ENCODE data around the gene RTN4R.
A peak's percentile ranks its signal among the peaks of the same experiment; 100 is the strongest.

The RTN4R gene

DNA sequence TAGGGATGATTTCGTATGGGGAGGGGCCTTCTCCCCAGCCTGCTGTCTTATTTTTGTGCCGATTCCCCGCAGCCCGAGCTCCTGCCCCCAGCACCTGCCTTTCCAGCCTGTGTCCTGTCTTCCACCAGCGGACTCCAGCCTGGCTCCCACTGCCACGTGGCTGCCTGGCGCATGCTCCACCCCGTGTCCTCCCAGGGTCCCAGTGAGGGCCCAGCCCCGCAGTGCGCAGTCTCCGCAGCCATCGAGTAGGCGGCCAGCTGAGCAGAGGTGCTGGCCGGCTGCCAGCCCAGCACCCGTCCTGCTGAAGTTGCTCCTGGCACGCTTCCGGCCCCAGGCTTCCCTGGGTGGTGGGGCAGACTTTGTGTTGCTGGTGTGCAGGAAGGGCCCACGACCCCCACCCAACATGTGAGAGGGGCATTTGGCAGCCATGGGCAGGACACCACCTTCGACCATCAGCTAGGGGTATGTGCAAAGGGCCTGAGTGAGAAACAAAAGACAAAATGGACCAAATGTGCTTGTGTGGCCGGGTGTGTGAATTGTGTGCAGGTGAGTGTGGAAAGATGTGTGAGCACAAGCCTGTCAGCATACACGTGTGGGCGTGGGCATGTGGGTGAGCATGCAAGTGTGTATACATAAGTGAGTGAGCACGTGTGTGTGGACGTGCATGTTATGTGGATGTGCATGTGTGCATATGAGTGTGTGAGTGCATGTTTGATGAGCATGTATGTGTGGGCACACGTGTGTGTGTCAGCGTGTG is 55.9 kb downstream of the RTN4R start:
- H3K27ac ChIP-seq (ENCODE audit: low read depth, low read length): no peak overlapping the region
- no peaks in the 10 kb centered on the region for H3K4me1 ChIP-seq (ENCODE audit: control insufficient read depth, insufficient read depth, low read length)
- H3K4me3 ChIP-seq (ENCODE audit: low read depth, low read length): no peak overlapping the region
- H3K9me3 ChIP-seq (ENCODE audit: control insufficient read depth, insufficient read depth, low read length): no peaks in the 10 kb centered on the region
- H3K36me3 ChIP-seq (ENCODE audit: control insufficient read depth, insufficient read depth, low read length): no peaks in the 10 kb centered on the region
- no peak overlapping the region for H3K9ac ChIP-seq (ENCODE audit: low read depth, low read length)
- no peaks in the 10 kb centered on the region for H3K27me3 ChIP-seq (ENCODE audit: control insufficient read depth, insufficient read depth, low read length)

DNA sequence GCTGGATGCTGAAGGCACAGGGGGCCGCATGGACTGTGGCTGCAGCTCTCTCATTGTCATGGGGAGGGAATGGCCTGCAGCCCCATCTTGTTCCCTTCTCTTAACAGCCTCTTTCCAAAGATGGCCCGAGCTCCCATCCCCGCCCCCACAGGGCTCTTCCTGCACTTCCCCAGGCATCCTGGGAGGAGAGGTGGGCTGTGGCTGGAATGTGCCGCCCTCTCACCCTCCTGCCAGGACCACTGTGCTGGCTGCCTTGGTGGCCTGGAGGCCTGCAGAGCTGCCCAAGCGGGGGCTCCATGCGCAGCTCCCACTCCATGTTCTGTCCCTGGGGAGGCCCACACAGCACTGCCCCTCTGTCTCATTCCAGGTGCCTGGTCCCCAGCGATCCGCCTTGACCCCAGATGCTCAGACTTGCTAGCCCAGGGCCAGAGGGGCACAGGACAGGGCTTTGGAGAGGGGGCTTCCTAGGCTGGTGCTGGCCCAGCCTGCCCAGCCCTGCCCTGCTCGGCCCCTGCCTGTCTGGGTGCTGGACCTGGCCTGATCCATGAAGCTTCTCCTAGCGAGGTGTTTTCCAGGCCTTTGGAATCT is 56.6 kb downstream of the RTN4R start:
- Histone ChIP-seq H3K27ac (ENCODE audit: low read depth, low read length) (no peak overlapping the region), H3K36me3 (ENCODE audit: control insufficient read depth, insufficient read depth, low read length) (no peaks in the 10 kb centered on the region), H3K27me3 (ENCODE audit: control insufficient read depth, insufficient read depth, low read length) (no peaks in the 10 kb centered on the region), H3K9ac (ENCODE audit: low read depth, low read length) (no peak overlapping the region), H3K9me3 (ENCODE audit: control insufficient read depth, insufficient read depth, low read length) (no peaks in the 10 kb centered on the region), H3K4me1 (ENCODE audit: control insufficient read depth, insufficient read depth, low read length) (0 out of 2 replicates have a peak, but pooled peaks cover 2% of the 10 kb centered on the region), H3K4me3 (ENCODE audit: low read depth, low read length) (no peak overlapping the region)

DNA sequence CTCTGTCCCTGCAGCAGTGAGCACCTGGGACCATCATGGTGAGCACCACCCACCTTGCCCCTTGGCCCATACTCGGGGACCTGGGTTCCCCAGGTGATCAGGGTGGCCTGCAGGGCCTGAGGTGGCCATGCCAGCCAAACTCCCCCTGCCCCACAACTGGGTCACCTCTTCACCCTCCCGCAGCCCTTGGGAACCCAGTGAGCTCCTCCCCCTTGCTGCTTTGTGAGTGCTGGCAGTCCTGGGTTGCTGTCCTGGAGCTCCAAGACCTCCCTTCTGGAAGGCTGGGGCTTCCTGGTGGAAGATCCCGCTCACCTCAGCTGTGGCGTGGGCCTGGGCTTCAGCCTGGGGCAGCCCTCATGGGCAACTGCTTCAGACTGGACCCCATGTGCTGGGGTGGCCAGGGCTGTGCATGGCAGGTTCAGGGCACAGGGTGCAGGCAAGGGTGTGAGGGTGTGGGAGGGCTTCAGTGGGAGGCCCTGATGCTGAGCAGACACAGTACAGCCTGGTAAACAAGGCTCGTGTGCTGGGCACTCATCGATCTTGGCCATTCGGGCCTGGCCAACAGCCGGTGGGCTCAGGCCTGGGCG is 57.6 kb downstream of the RTN4R start:
- Histone ChIP-seq H3K4me3 (ENCODE audit: low read depth, low read length) (no peak overlapping the region), H3K4me1 (ENCODE audit: control insufficient read depth, insufficient read depth, low read length) (peaks cover 11% of the 10 kb centered on the region), H3K36me3 (ENCODE audit: control insufficient read depth, insufficient read depth, low read length) (no peaks in the 10 kb centered on the region), H3K9me3 (ENCODE audit: control insufficient read depth, insufficient read depth, low read length) (no peaks in the 10 kb centered on the region), H3K27ac (ENCODE audit: low read depth, low read length) (no peak overlapping the region), H3K9ac (ENCODE audit: low read depth, low read length) (no peak overlapping the region), H3K27me3 (ENCODE audit: control insufficient read depth, insufficient read depth, low read length) (no peaks in the 10 kb centered on the region)

DNA sequence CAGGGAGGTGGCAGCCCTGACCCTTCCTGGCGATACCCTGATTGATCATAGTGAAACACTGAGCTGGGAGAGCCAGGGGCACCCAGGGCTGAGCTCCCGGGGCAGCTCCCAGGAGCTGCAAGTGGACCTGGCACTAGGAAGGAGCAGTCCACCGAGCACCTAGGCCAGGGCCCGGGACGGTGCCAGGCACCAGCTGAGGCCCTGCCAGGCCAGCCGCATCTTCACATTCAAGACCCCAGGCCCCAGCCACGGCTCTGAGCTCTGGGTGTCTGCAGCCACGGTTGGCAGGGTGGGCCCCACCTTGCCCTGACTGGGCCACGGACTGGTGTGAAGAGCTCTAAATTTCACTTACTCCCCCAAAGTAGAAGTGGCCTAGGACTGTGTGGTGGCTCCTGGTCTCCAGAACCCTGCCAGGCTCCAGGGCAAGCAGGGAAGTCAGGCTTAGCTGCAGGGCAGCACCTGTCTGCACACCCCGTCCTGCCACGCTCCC is 58.3 kb downstream of the RTN4R start:
- peaks cover 17% of the 10 kb centered on the region for H3K4me1 ChIP-seq (ENCODE audit: control insufficient read depth, insufficient read depth, low read length)
- H3K36me3 ChIP-seq (ENCODE audit: control insufficient read depth, insufficient read depth, low read length): no peaks in the 10 kb centered on the region

DNA sequence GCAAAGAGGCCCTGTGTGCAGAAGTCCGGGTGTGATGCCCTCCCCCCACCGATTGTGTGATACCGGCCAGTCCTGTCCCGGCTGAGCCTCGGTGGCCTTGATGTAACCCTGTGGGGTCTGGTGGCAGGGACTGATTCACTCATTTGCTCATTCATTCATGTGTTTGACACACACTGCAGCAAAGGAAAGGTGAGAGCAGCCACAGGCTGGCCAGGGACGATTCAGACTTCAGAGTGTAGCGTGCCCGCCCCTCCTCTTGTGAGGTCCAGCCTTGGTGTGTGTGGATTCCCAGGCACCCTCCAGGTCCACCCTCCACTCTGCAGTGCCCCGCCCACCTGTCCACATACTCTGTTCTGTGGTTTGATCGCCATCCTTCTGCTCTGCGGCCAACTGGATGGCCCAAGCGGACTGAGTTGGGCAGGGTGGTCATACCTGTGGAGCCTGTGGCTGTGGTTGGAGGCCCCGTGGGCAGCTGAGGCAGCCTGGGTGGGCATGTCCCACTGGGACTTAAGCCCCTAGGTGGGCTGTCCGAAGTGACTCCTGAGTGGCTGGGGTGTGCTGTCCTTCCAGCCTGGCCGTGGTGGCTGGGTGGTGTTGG is 59.3 kb downstream of the RTN4R start:
- Histone ChIP-seq H3K4me1 (ENCODE audit: control insufficient read depth, insufficient read depth, low read length) (peaks cover 23% of the 10 kb centered on the region), H3K27ac (ENCODE audit: low read depth, low read length) (no peak overlapping the region), H3K36me3 (ENCODE audit: control insufficient read depth, insufficient read depth, low read length) (no peaks in the 10 kb centered on the region), H3K4me3 (ENCODE audit: low read depth, low read length) (no peak overlapping the region), H3K9me3 (ENCODE audit: control insufficient read depth, insufficient read depth, low read length) (no peaks in the 10 kb centered on the region), H3K27me3 (ENCODE audit: control insufficient read depth, insufficient read depth, low read length) (no peaks in the 10 kb centered on the region), H3K9ac (ENCODE audit: low read depth, low read length) (no peak overlapping the region)

More for the DNA sequence above, 58.3 kb downstream of the RTN4R start:
- H3K9ac ChIP-seq (ENCODE audit: low read depth, low read length): no peak overlapping the region
- no peak overlapping the region for H3K27ac ChIP-seq (ENCODE audit: low read depth, low read length)
- no peaks in the 10 kb centered on the region for H3K9me3 ChIP-seq (ENCODE audit: control insufficient read depth, insufficient read depth, low read length)
- no peaks in the 10 kb centered on the region for H3K27me3 ChIP-seq (ENCODE audit: control insufficient read depth, insufficient read depth, low read length)
- H3K4me3 ChIP-seq (ENCODE audit: low read depth, low read length): no peak overlapping the region

DNA sequence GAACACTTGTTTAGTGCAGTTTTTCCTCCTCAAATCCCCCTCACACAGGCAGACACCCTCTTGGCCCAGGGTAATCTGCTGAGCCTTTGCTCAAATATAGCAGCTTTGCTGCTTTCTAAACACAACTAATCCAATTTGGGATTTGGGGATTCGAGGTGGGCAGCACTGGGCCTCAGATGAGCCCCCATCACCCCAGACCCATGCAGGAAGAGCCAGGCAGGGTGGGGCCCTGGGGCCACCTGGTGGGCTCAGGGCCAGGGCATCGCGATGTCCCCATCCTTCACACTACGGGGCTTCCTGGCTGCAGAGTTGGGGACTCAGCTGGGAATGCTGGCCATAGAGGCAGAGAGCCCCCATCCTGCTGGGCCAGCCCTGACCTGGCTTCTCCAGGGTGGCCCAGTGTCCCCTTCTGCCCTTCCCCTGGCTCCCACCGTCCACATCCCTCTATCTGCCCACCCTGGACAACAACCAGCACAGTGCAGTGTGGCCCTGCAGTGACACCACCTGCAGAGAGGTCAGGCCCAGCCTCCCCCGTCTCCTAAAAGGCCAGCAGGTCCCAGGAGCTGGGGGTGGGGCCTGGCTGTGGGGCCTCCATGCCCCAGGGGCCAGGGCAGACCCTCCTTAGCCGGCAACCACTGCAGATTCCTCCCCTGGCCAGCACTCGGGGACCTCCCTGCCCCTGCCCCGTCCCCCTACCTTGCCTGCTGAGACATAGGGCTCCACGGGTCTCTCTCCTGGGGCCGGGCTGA is 60.7 kb downstream of the RTN4R start:
- H3K4me1 ChIP-seq (ENCODE audit: control insufficient read depth, insufficient read depth, low read length): peaks cover 31% of the 10 kb centered on the region
- no peaks in the 10 kb centered on the region for H3K36me3 ChIP-seq (ENCODE audit: control insufficient read depth, insufficient read depth, low read length)
- H3K9ac ChIP-seq (ENCODE audit: low read depth, low read length): no peak overlapping the region
- no peaks in the 10 kb centered on the region for H3K27me3 ChIP-seq (ENCODE audit: control insufficient read depth, insufficient read depth, low read length)
- H3K27ac ChIP-seq (ENCODE audit: low read depth, low read length): no peak overlapping the region
- no peak overlapping the region for H3K4me3 ChIP-seq (ENCODE audit: low read depth, low read length)
- no peaks in the 10 kb centered on the region for H3K9me3 ChIP-seq (ENCODE audit: control insufficient read depth, insufficient read depth, low read length)

DNA sequence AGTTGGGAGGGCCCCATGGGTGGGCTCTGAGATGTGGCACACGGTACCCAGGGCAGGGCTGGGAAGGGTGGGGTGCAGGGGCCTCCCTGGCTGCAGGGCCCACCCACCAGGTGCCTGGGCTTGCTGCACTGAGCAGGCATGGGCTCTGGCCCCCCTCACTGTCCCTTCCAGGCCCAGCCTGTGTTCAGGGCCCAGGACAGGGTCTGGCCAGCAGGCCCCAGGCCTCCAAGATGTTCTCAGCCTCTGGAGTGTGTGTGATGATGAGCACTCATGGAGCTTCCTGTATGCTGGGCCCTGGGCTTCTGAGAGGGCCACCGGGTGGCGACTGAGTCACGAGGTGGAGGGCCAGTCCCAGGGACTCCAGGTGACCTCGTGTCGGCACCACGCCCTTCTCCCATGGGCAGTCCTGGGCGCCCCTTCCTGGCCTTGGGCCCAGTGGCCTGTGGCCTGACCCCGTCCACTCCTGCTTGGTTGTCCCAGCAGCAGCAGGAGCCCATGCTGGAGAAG is 61.4 kb downstream of the RTN4R start:
- Histone ChIP-seq H3K27me3 (ENCODE audit: control insufficient read depth, insufficient read depth, low read length) (no peaks in the 10 kb centered on the region), H3K9ac (ENCODE audit: low read depth, low read length) (no peak overlapping the region), H3K4me3 (ENCODE audit: low read depth, low read length) (no peak overlapping the region; the same call in 1 of the 2 replicates), H3K36me3 (ENCODE audit: control insufficient read depth, insufficient read depth, low read length) (no peaks in the 10 kb centered on the region), H3K4me1 (ENCODE audit: control insufficient read depth, insufficient read depth, low read length) (peaks cover 31% of the 10 kb centered on the region), H3K27ac (ENCODE audit: low read depth, low read length) (no peak overlapping the region), H3K9me3 (ENCODE audit: control insufficient read depth, insufficient read depth, low read length) (no peaks in the 10 kb centered on the region)

DNA sequence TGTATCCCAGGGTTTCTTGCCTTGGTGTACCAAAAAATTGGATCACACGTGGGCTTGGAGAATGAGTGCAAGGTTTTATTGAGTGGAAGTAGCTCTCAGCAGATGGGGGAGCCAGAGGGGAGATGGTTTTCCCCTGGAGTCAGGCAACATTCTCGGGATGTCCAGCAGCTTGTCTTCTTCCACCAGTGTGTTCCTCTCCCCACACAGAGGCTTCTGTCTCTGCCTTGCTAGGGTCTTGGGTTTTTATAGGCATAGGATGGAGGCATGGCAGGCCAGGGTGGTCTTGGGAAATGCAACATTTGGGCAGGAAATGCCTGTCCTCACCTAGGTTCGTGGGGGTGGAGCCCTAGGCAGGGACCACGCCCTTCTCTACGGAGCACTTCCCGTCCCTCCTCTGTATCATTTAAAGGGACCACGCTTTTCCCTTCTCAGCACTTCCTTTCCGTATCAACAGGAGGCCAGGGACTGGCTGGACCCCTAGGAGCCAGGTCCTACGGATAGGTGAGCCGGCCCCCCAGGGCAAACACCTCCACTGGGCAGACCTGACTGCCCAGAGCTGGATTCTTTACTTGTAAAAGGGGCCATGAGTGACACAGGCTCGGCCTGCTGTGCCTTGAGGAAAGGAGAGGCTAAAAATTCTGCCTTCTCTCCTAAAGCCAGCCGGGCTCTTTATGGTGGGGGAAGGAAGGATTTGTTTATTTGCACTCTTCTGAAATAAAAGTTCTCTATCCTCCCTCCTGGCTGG is 62.0 kb downstream of the RTN4R start:
- no peak overlapping the region for H3K27ac ChIP-seq (ENCODE audit: low read depth, low read length)
- no peaks in the 10 kb centered on the region for H3K27me3 ChIP-seq (ENCODE audit: control insufficient read depth, insufficient read depth, low read length)
- H3K9ac ChIP-seq (ENCODE audit: low read depth, low read length): no peak overlapping the region; the same call in 1 of the 2 replicates
- H3K36me3 ChIP-seq (ENCODE audit: control insufficient read depth, insufficient read depth, low read length): no peaks in the 10 kb centered on the region
- no peaks in the 10 kb centered on the region for H3K9me3 ChIP-seq (ENCODE audit: control insufficient read depth, insufficient read depth, low read length)
- peaks cover 31% of the 10 kb centered on the region for H3K4me1 ChIP-seq (ENCODE audit: control insufficient read depth, insufficient read depth, low read length)
- peak overlapping the region; percentile 30 for H3K4me3 ChIP-seq (ENCODE audit: low read depth, low read length)

DNA sequence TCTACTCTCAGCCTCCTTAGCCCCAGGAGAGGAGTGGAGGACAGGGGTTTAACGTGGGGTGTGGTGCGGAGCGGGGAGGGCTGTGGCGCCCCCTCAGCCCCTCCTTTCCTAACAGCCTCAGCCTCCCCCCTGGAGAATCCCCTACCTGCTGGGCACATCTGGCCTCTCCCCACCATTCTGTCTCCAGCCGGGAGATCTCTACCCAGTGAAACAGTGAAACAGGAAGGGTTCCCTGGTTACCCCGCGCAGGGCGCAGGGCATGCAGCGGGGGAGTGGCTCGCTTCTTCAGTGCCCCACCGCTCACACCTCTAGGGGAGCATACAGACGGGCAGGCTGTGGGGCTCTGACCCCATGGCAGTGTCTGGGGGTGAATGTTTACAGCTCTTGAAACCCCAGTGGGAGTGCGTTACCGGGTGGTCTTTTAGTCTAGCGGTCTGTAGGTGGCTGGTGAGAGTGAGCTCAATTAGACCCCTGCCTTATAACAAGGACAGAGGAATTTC is 62.6 kb downstream of the RTN4R start:
- H3K9me3 ChIP-seq (ENCODE audit: control insufficient read depth, insufficient read depth, low read length): no peaks in the 10 kb centered on the region
- H3K4me1 ChIP-seq (ENCODE audit: control insufficient read depth, insufficient read depth, low read length): peaks cover 31% of the 10 kb centered on the region
- no peaks in the 10 kb centered on the region for H3K27me3 ChIP-seq (ENCODE audit: control insufficient read depth, insufficient read depth, low read length)
- no peak overlapping the region for H3K4me3 ChIP-seq (ENCODE audit: low read depth, low read length)
- no peak overlapping the region for H3K9ac ChIP-seq (ENCODE audit: low read depth, low read length)
- no peaks in the 10 kb centered on the region for H3K36me3 ChIP-seq (ENCODE audit: control insufficient read depth, insufficient read depth, low read length)
- no peak overlapping the region for H3K27ac ChIP-seq (ENCODE audit: low read depth, low read length)

DNA sequence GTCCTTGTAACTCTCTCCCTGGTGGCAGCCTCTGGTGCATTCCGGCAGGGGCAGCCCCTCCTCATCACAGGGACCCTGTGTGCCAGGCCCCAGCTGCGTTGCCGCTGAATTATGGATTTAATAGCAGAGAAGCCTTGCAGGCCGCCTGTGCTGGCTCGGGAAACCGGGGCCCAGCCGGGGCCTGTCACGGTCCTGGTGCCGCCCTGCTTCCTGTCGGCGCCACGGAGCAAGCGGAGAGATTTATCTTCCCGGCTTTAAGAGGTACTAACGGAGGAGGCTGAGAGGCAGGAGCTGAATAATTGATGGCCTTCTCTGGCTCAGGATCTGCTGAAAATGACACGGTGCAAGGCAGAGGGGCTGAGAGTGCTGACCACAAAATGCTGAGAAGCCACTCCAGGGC is 63.3 kb downstream of the RTN4R start:
- Histone ChIP-seq H3K9me3 (ENCODE audit: control insufficient read depth, insufficient read depth, low read length) (no peaks in the 10 kb centered on the region), H3K9ac (ENCODE audit: low read depth, low read length) (no peak overlapping the region), H3K4me3 (ENCODE audit: low read depth, low read length) (no peak overlapping the region), H3K27me3 (ENCODE audit: control insufficient read depth, insufficient read depth, low read length) (no peaks in the 10 kb centered on the region), H3K27ac (ENCODE audit: low read depth, low read length) (no peak overlapping the region), H3K4me1 (ENCODE audit: control insufficient read depth, insufficient read depth, low read length) (peaks cover 31% of the 10 kb centered on the region), H3K36me3 (ENCODE audit: control insufficient read depth, insufficient read depth, low read length) (no peaks in the 10 kb centered on the region)
